Raji (cell line): ENCODE results near the gene ECM2.

Experiments used
- POLR2A ChIP-seq: IDR thresholded peaks from 2 replicates; pipeline ENCODE4 v1.6.1; 2011; ENCODE audit warnings: low read depth, low read length, control low read depth; ENCODE audit not compliant: insufficient read depth

ECM2 gene

GRCh38 chr9:92463984-92464383, 71.8 kb downstream of the ECM2 start:
- TF ChIP-seq POLR2A: no peak

- TF ChIP-seq POLR2A: no peak
Measured at GRCh38 chr9:92463387-92463786, 72.4 kb downstream of the ECM2 start.

GRCh38 chr9:92457576-92457975, 78.2 kb downstream of the ECM2 start:
- TF ChIP-seq POLR2A: no peak

GRCh38 chr9:92455217-92455616, 80.6 kb downstream of the ECM2 start:
- TF ChIP-seq POLR2A: no peak

GRCh38 chr9:92446536-92446935, 89.3 kb downstream of the ECM2 start:
- TF ChIP-seq POLR2A: no peak
